ENCODE data around the gene SBF2.

DNA sequence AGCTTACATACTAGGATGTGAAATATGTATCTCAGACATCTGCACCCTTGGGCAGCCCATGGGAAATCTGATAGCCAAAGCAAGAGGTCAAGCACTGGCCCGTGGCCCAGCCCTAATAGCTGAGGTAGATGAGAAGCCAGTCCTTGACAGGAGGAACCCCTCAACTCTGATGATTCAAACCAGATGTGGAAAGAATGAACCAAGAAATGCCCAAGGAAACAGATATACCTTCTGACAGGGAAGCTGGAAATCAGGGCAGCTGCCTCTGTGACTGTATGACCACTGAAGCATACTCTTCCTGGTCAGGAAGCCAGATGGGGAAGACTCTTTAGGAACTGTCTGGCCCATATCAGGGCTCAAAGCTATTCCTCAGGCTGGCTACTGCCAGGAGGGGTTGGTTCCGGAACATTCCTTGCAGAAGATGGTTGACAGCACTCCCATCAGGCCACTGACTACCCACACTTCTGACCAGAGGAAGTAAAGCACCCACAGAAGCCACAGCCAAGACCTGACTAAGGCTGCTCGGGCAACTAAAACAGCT, 506.0 kb downstream of the SBF2 start:
- TF ChIP-seq POLR2A (IDR thresholded peaks at IDR 0.05) (no peak), EP300 (IDR thresholded peaks at IDR 0.05) (no peak)
